Globus pallidus (tissue), 1 donor: ENCODE measurements around the gene IDH3B.
A peak's percentile ranks its signal among the peaks of the same experiment; 100 is the strongest.
"Not testable (repeated sequence)": the region's sequence is repeated elsewhere in the genome, so short reads cannot be mapped to it uniquely, and the experiment has no call there.

Experiments
- DNase-seq: peaks from one replicate; pipeline ENCODE4 v3.0.0-alpha.2; 2015; ENCODE audit warnings: low spot score

IDH3B gene

GRCh38 chr20:2663887-2664719 is at the start of gene IDH3B:
TSS of gene IDH3B (minus strand) at chr20:2664216. CDS start at chr20:2664188, 28 bp downstream.
- DNase-seq = peak; percentile 89

GRCh38 chr20:2713285-2713684 is 49.3 kb upstream of the IDH3B start:
- no peak for DNase-seq

GRCh38 chr20:2709205-2709981 is 45.4 kb upstream of the IDH3B start:
- DNase-seq = no peak

GRCh38 chr20:2708665-2709064 is 44.6 kb upstream of the IDH3B start:
- no peak for DNase-seq

- DNase-seq = no peak
These were observed 44.0 kb upstream of the IDH3B start for GRCh38 chr20:2708073-2708415.

GRCh38 chr20:2707353-2708072 is 43.5 kb upstream of the IDH3B start:
- DNase-seq = no peak

GRCh38 chr20:2706688-2707352 is 42.8 kb upstream of the IDH3B start:
- DNase-seq = no peak

GRCh38 chr20:2705931-2706645 is 42.1 kb upstream of the IDH3B start:
- no peak for DNase-seq

GRCh38 chr20:2703716-2704475 is 39.9 kb upstream of the IDH3B start:
- DNase-seq = no peak

- no peak for DNase-seq
These were observed 37.7 kb upstream of the IDH3B start for GRCh38 chr20:2701671-2702081.

- peak; percentile 63 for DNase-seq
These were observed 37.1 kb upstream of the IDH3B start for GRCh38 chr20:2700913-2701620.

GRCh38 chr20:2699775-2700413 is 35.9 kb upstream of the IDH3B start:
- DNase-seq = no peak

- DNase-seq = no peak
These were observed 34.9 kb upstream of the IDH3B start for GRCh38 chr20:2698912-2699311.

GRCh38 chr20:2698186-2698817 is 34.3 kb upstream of the IDH3B start:
- no peak for DNase-seq

GRCh38 chr20:2697768-2698167 is 33.8 kb upstream of the IDH3B start:
- no peak for DNase-seq

GRCh38 chr20:2696646-2697045 is 32.6 kb upstream of the IDH3B start:
- no peak for DNase-seq

GRCh38 chr20:2695984-2696525 is 32.0 kb upstream of the IDH3B start:
- not testable (repeated sequence) for DNase-seq

GRCh38 chr20:2695206-2695983 is 31.4 kb upstream of the IDH3B start:
- no peak for DNase-seq
